C4-2B (cell line): ENCODE measurements around the gene DENND1C.

ENCODE experiments used
- H3K27ac ChIP-seq: fragments of 450-650 bp; 2 replicates; pipeline ENCODE4 v1.5.1; 2017
- CTCF ChIP-seq: fragments of 450-650 bp; conservative IDR thresholded peaks from 2 replicates; pipeline ENCODE4 v1.5.1; 2017; ENCODE audit warnings: mild to moderate bottlenecking
- ZFX ChIP-seq: fragments of 450-650 bp; IDR thresholded peaks from 2 replicates; pipeline ENCODE4 v1.6.1; 2017

Gene DENND1C

DNA sequence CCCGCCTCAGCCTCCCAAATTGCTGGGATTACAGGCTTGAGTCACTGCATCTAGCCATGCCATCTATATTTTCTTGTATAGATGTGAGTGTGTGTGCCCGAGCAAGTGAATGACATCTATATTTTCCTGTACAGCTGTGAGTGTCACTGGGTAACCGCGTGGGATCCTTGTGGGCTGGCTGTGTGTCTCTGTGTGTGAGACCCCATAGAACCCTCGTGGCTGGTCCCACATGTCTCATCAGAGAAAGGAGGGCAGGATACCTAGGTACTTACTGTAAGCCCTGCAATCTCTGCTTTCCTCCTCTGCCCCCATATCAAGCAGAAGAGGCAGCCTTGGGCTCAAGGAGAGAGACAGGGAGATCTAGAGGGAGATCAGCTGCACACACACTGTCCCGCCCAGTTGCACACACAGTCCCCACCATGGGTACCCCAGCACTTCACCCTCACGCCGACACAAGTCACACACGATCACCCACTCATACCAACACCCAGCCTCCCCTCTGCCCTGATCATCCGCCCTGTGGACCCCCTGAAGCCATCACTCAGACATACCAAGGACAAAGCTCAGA, 655 bp downstream of the DENND1C start:
- TF ChIP-seq CTCF: no peak
- TF ChIP-seq ZFX: no peak
- no peak overlapping the region for H3K27ac ChIP-seq

- H3K27ac ChIP-seq: no peak overlapping the region
- TF ChIP-seq ZFX (no peak), CTCF (no peak)
Observed at GRCh38 chr19:6479836-6480398, 1.7 kb downstream of the DENND1C start.

DNA sequence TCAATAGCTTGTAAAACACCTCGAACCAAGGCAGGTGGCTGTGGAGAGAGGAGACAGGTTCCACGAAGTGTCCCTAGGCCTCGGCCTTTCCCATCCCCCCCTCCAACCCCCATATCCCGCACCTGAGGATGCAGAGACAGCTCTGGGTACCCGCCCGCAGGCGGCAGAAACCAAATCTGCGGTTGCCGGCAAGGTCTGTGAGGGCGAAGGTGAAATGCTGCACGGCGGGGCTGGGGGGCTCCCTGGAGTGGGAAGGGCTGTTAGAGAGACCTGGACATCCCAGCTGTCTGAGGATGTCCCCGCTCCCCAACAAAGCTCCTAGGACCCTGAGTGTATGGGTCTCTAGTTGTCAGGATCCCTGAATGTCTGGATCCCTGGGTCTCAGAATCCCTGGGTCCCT, 2.8 kb downstream of the DENND1C start:
- no peak overlapping the region for H3K27ac ChIP-seq
- TF ChIP-seq CTCF (no peak), ZFX (no peak)

DNA sequence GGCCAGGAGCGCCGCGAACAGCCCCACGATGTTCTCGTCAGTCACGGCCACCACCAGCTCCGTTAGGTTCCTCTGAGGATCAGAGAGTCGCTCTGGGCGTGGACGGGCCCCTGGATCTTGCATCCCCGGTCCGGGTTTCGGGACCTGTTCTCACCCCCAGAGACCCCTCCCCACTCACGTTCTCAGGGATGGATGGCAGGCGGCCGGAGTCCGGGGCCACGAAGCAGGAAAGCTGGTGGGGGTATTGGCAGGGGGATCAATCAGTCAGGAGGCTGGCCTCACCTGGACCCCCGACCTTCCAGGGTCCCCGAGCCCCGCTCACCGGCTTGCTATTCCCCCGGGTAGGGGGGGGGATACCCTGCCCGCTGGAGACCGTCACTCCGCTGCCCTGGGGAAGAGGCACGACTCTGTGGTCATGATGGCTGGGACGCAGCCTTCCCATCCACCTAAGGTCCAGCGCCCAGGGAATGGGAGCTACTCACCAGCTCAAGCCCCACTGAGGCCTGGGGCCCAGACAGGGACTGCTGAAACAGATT, 4.6 kb downstream of the DENND1C start:
- H3K27ac ChIP-seq: no peak overlapping the region
- TF ChIP-seq CTCF (no peak), ZFX (no peak)

DNA sequence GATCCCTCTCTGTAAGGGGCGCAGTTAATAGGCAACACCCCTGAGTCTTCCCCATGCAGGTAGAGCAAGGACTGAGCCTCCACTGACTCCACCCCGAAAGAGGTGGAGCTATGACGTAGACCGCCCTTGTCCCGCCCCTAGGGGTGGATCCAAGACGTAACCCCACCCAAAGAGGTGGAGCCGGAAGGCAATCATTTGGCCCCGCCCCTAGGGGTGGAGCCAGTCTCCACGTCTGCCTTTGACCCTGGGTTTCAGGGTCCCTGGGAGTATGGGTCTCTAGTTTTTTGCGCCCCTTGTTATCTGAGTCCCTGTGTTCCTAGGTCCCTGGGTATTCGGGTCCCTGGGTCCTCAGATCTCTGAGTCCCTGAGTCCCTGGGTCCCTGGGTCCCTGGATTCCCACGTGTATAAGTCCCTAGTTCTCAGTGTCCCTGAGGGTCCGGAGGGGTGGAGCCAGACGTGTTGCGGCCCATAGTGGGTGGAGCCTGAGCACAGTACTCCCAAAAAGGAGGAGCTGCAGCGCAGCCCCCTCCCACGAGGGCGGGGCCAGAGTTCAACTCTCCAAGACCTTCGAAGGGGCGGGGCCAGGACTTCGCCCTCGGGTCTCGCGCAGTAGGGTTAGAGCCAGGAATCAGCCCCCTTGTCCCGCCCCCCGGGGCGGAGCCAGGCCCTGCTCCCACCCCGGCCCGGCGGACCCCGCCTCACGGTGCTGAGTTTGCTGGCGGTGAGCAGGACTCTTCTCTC, 5.3 kb downstream of the DENND1C start:
- H3K27ac ChIP-seq: no peak overlapping the region
- TF ChIP-seq CTCF (no peak), ZFX (no peak)

DNA sequence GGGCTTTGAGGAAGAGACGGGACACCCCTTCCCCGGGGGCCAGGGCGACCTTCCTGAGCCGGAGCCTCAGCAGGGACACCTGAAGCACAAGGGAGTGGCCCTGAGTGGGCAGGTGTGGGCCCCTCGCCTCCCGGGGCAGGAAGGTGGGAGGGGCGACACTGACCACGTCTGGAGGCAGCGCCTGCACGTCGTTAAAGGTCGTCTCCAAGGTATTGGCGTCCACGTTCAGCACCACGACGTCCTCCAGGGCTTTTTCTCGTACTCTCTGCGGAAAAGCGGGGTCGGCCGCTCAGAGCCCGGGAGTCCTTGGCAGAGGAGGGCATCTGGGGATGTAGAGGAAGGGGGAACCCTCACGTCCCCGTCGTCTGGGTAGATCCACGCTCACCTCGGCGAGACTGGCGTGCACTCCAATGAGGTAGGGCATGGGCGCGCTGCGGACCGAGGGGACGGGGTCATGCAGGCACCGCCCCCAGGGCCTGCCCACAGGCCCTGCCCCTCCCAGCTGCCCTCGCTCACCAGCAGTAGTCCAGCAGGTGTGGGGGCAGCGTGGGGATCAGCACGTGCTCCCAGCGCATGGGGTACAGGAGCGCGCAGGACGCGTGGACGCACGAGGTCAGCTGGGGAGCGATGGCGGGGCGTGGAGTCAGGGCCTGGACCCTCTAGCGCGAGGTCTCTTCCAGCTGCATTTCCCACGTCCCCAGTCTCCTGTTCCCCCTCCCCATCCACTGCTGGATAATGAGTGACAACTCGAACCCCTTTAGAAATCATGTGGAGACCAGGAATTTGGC, 6.1 kb downstream of the DENND1C start:
- TF ChIP-seq ZFX (no peak), CTCF (no peak)
- H3K27ac ChIP-seq: no peak overlapping the region
